ENCODE data around the gene HRH4.

DNA sequence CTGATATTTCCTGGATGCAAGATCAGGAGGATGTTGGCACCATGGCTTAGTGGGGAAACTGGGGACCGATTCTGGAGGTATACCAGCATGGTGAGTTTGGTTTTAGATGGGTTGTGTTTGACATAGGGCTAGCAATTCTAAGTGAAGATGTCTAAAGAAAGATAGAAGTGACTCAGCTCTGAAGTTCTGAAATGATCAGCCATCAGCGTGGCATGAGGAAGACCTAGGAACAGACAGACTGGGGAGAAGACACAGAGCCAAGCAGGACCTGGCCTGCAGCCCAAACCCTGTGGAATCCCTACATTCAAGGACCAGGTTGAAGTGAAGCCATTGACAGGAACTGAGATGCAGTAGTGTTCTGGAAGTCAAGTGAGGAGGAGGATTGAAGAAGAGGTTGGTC lies 39.8 kb downstream of the HRH4 start:
- TF ChIP-seq, protein P1, sequence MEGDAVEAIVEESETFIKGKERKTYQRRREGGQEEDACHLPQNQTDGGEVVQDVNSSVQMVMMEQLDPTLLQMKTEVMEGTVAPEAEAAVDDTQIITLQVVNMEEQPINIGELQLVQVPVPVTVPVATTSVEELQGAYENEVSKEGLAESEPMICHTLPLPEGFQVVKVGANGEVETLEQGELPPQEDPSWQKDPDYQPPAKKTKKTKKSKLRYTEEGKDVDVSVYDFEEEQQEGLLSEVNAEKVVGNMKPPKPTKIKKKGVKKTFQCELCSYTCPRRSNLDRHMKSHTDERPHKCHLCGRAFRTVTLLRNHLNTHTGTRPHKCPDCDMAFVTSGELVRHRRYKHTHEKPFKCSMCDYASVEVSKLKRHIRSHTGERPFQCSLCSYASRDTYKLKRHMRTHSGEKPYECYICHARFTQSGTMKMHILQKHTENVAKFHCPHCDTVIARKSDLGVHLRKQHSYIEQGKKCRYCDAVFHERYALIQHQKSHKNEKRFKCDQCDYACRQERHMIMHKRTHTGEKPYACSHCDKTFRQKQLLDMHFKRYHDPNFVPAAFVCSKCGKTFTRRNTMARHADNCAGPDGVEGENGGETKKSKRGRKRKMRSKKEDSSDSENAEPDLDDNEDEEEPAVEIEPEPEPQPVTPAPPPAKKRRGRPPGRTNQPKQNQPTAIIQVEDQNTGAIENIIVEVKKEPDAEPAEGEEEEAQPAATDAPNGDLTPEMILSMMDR (optimal IDR thresholded peaks at IDR 0.05 in 1 of 3, IDR thresholded peaks at IDR 0.05 in 1 of 3, conservative IDR thresholded peaks at IDR 0.05 in 1 of 3; ENCODE audit: extremely low read depth in 1 of 3, insufficient read depth in 2 of 3, low read length in 3 of 3): no peak
- TF ChIP-seq EZH2 (IDR thresholded peaks at IDR 0.05; ENCODE audit: low read length): no peak

All from keratinocyte (primary cell).